NCI-H187 (cell line): ENCODE measurements around the gene CALM3.
"Not testable (repeated sequence)": the region's sequence is repeated elsewhere in the genome, so short reads cannot be mapped to it uniquely, and the experiment has no call there.

Source experiments
- DNase-seq, 2 experiments: peaks; one replicate each; lab custom pipeline; 2025; lab: John Stamatoyannopoulos, UW

Gene CALM3

GRCh38 chr19:46615966-46616365, 14.8 kb downstream of the CALM3 start:
- DNase-seq = no peak

GRCh38 chr19:46616631-46617322, 15.6 kb downstream of the CALM3 start:
- peak; percentile 26 to 41 for DNase-seq

GRCh38 chr19:46617601-46618000, 16.5 kb downstream of the CALM3 start:
- DNase-seq = no peak

- DNase-seq = no peak
These were observed 17.6 kb downstream of the CALM3 start for GRCh38 chr19:46618670-46619231.

GRCh38 chr19:46620267-46620666, 19.1 kb downstream of the CALM3 start:
- no peak for DNase-seq

- DNase-seq = no peak
These were observed 19.6 kb downstream of the CALM3 start for GRCh38 chr19:46620716-46621115.

GRCh38 chr19:46621191-46622117, 20.3 kb downstream of the CALM3 start:
- DNase-seq = no peak

- DNase-seq = no peak
These were observed 21.0 kb downstream of the CALM3 start for GRCh38 chr19:46622118-46622446.

- DNase-seq = no peak
These were observed 22.9 kb downstream of the CALM3 start for GRCh38 chr19:46623915-46624502.

- no peak for DNase-seq
These were observed 24.0 kb downstream of the CALM3 start, which contains the start of gene PTGIR for GRCh38 chr19:46624958-46625661. Gene PTGIR (minus strand): TSS chr19:46625089. CDS start chr19:46624225, 864 bp downstream.

GRCh38 chr19:46625731-46626130, 24.6 kb downstream of the CALM3 start:
- DNase-seq = no peak

- no peak for DNase-seq
These were observed 25.3 kb downstream of the CALM3 start for GRCh38 chr19:46626446-46626845.

GRCh38 chr19:46628970-46629369, 27.8 kb downstream of the CALM3 start:
- DNase-seq = not testable (repeated sequence)

GRCh38 chr19:46629546-46630025, 28.5 kb downstream of the CALM3 start:
- DNase-seq = no peak

- no peak for DNase-seq
These were observed 29.6 kb downstream of the CALM3 start for GRCh38 chr19:46630586-46631205.

GRCh38 chr19:46631481-46631880, 30.4 kb downstream of the CALM3 start:
- no peak for DNase-seq

- no peak for DNase-seq
These were observed 32.0 kb downstream of the CALM3 start for GRCh38 chr19:46633130-46633529.

- peak; percentile 75 to 85 for DNase-seq
These were observed 33.0 kb downstream of the CALM3 start for GRCh38 chr19:46634045-46634655.

- no peak for DNase-seq
These were observed 33.6 kb downstream of the CALM3 start for GRCh38 chr19:46634656-46635218.
